Measurements from ENCODE around the gene TOP2B. TPM values are rescaled to one million over a fixed set of nuclear protein-coding genes. Genes with fewer than 3 reads are reported as not detected.

The TOP2B gene
- total and polyA plus RNA-seq, 2 experiments from 2014 or later: 92.0 to 179 TPM

GRCh38 chr3:25584011-25584789, 80.5 kb downstream of the TOP2B start:
- TF ChIP-seq ZNF114 (CRISPR knock-in tag; IDR thresholded peaks at IDR 0.05) (no peak), ZNF462 (CRISPR knock-in tag; IDR thresholded peaks at IDR 0.05) (no peak), STAT1 (IDR thresholded peaks at IDR 0.05; ENCODE audit: unreplicated experiment) (no peak), ZNF331 (CRISPR knock-in tag; IDR thresholded peaks at IDR 0.05; ENCODE audit: low read depth) (no peak), CTCF (conservative IDR thresholded peaks at IDR 0.05; ENCODE audit: low read depth in 2 of 2) (no peak), JUNB (IDR thresholded peaks at IDR 0.05; ENCODE audit: unreplicated experiment) (no peak), EZH2 (IDR thresholded peaks at IDR 0.05; ENCODE audit: low read depth, unreplicated experiment) (no peak)
- TF ChIP-seq, protein P1, sequence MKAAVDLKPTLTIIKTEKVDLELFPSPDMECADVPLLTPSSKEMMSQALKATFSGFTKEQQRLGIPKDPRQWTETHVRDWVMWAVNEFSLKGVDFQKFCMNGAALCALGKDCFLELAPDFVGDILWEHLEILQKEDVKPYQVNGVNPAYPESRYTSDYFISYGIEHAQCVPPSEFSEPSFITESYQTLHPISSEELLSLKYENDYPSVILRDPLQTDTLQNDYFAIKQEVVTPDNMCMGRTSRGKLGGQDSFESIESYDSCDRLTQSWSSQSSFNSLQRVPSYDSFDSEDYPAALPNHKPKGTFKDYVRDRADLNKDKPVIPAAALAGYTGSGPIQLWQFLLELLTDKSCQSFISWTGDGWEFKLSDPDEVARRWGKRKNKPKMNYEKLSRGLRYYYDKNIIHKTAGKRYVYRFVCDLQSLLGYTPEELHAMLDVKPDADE (IDR thresholded peaks at IDR 0.05): no peak
- H3K27ac Mint-ChIP-seq: no peak overlapping the region; the same call in 1 of the 2 replicates
- DNase-seq (ENCODE audit: low spot score): no peak
- H3K9me3 Mint-ChIP-seq: no peaks in the 10 kb centered on the region; the same call in 2 of the 3 replicates
- no peaks in the 10 kb centered on the region for H3K9me2 ChIP-seq (ENCODE audit: insufficient read depth)
- no peak overlapping the region for H3K4me2 ChIP-seq
- H3K4me3 Mint-ChIP-seq: no peak overlapping the region
- no peaks in the 10 kb centered on the region for H3K36me3 Mint-ChIP-seq (ENCODE audit: low read depth)
- no peak overlapping the region for H3K4me3 ChIP-seq
- H2AFZ ChIP-seq: 0 out of 2 replicates have a peak overlapping the region, but pooled peaks have one; percentile 56
- no peak overlapping the region for H3K27ac ChIP-seq (ENCODE audit: low read depth)
- H4K20me1 ChIP-seq (replicated peaks; ENCODE audit: insufficient read depth): no peaks in the 10 kb centered on the region
- H3F3A ChIP-seq (replicated peaks; ENCODE audit: low read depth): no peaks in the 10 kb centered on the region
- H3K79me2 ChIP-seq (replicated peaks; ENCODE audit: insufficient read depth): no peaks in the 10 kb centered on the region
- H3K4me1 ChIP-seq (ENCODE audit: insufficient read depth): no peaks in the 10 kb centered on the region
- no peaks in the 10 kb centered on the region for H3K36me3 ChIP-seq (ENCODE audit: insufficient read depth)
- ATAC-seq: no peak
- peaks cover 8% of the 10 kb centered on the region; the same call in 2 of the 3 replicates for H3K4me1 Mint-ChIP-seq
- H3K27me3 Mint-ChIP-seq (ENCODE audit: insufficient read depth, low read depth, poor library complexity): peaks cover 10% of the 10 kb centered on the region
- H3K27me3 ChIP-seq (ENCODE audit: insufficient read depth): no peaks in the 10 kb centered on the region

All from GM23338 (cell line).